LNCAP (cell line): ENCODE results near the gene BAG2.

Experiments
- CTCF ChIP-seq: fragments of 450-650 bp; IDR thresholded peaks from 2 replicates; pipeline ENCODE4 v1.5.1; 2017; ENCODE audit warnings: mild to moderate bottlenecking

Gene BAG2

GRCh38 chr6:57159127-57159526, 13.0 kb upstream of the BAG2 start:
- TF ChIP-seq CTCF = no peak

- TF ChIP-seq CTCF = no peak
Measured at GRCh38 chr6:57162028-57162427, 10.1 kb upstream of the BAG2 start.

DNA sequence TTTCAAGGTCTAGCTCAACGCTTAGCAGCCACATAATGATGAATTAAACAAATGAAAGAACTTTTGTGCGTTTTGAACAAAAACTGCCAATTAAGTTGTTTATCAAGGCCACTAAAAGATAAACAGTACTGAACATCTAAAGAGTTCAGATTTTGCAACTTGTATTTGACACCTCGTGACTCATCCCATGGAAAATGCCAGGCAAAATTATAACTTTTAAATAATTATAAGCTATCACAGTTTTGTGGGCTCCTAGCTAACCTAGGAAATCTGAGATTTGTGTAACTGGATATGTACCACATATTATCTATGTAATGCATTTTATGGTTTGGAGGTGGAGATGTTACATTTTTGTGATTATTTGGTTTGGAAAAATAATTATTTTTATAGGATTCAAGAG, 9.6 kb upstream of the BAG2 start:
- no peak for TF ChIP-seq CTCF

DNA sequence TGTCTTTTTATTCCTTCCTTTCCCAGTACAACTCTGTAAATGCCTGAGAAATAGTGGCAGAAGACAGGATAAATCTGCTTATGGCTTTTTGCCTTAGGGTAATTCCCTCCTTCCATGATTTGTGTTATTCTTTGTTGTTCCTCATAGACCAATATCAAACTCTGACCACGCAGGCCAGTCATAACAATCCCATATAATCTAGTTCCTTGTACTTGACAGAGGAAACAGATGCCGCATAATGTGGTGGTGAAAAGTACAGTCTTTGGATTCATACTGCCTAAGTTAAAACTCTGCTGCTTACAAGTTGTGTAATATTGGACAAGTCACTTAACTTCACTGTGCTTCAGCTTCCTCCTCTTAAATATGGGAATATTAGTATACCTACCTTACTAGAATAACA, 8.2 kb upstream of the BAG2 start:
- TF ChIP-seq CTCF = no peak

GRCh38 chr6:57165080-57165479, 7.0 kb upstream of the BAG2 start:
- TF ChIP-seq CTCF = no peak

DNA sequence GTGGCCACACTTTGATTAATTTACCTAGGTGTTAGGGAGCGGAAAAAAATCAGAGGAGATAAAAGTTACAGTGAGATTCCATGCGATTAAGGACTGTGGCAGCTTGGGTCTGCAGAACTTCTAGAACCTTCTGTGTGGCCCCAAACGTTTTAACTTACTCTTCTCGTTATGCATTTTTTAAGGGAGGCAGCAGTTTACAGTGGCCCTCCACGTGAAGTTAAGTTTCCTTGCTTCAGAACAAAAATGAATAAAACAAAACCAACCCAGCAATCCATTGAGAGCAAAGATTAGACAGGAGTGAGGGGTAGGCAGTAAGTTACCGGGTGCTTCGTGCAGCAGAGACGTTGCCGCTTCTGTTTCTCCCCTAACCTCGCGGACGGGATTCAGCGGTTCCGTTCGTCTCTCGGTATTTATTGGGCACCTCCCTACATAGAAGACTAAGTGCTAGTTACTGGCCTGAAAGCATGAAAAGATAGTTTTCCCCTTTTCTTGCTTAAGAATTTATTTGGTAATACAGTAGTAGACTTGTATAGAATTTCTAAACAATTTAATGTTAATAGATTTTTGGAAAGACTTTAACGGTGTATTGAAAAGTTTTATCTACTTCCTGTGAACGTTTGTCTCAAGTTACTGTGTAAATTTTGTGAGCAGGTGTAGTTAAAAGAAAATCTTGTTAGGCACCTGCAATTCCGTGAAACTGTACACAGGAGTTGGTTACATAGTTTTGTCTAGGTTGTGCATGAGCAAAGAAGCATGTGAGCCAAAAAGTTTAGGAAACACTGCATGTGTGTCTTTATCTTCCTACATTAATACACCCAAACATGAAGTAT, 1.1 kb downstream of the BAG2 start:
- TF ChIP-seq CTCF = no peak

GRCh38 chr6:57173886-57174510, 1.9 kb downstream of the BAG2 start:
- no peak for TF ChIP-seq CTCF
